Hematopoietic multipotent progenitor cell treated with erythropoietin and hydrocortisone succinate and interleukin-3 and kit ligand, for 8 days (in vitro differentiated cells): Measurements from ENCODE around the gene SSH2.
"Not testable (repeated sequence)": the region's sequence is repeated elsewhere in the genome, so short reads cannot be mapped to it uniquely, and the experiment has no call there.

Source experiments
- DNase-seq: peaks from one replicate; pipeline ENCODE4 v3.0.0-alpha.2; 2015

Gene SSH2

DNA sequence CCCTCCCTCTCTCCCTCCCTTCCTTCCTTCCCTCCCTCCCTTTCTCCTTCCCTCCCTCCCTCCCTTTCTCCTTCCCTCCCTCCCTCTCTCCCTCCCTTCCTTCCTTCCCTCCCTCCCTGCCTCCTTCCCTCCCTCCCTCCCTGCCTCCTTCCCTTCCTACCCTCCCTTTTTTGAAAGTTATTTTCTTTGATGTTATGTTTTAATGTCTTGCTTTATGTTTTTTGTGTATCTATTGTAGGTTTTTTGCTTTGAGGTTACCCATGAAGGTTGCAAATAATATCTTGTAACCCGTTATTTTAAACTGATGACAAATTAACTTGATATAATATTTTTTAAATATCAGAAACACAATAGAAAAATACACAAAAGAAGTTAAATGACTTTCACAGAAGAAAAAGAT lies 96.2 kb downstream of the SSH2 start:
- no peak for DNase-seq

DNA sequence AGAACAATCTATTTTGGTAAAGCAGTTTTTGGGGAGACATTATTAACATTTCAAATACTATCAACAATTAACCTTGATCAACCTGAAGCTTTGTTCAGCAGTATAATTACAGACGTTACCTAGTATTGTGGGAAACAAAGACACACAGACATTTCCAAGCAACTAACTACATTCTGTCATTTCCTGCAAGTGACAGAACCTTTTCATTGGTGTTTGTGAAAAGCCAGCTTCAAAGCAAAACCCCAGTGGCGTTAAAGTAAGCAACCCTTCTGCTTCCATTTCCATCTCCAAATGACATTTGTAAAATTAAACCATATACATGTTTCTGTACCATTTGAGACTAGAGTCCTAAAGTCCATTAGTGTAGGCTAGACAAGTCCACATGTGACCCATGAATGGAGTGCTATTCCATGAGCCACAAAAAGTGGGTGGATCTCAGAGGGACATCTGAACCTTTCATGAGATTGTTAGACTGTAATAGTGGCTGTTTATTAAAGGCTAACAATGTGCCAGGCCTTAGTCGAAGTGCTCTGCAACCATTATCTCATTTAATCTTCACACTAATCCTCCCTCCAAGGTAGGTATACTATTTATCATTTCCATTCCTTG lies 101.2 kb downstream of the SSH2 start:
- no peak for DNase-seq

DNA sequence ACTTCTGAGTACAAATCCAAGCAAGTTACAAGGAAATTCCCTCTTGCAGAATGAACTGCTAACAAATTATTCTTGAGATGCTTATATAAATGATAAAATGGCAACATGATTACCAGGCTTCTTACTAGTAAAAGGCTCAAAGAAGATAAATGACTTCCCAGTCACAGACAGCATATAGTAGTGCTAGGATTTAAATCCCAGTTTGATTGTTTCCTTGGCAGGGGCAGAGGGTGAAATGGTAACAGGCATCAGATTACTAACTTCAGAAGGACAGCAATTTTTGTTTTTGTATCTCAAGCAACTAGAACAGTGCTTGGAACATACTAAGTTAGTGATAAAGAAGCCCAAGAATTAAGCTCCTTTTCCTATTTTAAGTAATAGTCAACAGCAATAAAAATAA lies 102.8 kb downstream of the SSH2 start:
- DNase-seq, result no peak

DNA sequence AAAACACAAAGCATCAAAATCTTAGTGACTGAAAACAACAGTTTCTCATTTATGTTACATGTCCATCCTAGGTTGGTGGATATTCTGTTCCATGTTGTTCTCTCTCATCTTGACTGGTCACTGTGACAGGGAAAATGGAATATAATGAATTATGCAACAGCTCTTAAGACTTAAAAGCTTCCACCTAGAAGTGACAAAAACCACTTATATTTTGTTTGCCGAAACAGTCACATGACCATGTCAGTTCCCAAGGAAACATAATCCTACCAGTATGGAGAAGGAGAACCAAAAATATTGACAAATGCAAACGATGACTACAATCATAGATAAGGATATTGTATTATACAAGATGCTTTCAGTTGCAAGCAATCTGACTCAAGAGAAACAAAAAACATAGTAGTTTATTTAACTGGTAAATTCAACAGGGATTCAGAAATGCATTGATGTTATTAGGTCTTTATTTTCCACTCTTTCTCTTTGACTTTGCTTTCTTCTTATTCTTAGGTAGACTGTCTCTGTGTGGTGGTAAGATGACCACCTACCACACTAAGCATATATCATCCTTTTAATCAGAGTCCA lies 103.8 kb downstream of the SSH2 start:
- no peak for DNase-seq

DNA sequence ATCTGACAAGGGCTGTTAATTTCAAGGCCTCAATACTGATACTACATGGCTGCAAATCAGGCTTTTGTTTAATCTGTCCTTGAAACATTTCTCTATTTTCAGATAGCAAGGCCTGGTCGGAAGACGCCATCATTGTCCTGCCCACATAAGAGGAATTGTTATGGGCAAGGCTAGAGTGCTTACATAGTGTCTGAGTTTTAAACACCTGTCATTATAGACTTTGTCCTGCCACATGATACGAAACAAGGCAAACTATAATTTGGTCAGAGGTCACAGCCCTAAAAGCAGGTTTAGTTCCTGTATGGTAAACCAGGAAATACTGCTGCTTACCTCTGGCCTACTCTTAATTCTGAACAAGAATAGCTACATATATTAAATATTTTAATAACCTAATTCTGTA lies 104.4 kb downstream of the SSH2 start:
- DNase-seq, result peak; percentile 7

DNA sequence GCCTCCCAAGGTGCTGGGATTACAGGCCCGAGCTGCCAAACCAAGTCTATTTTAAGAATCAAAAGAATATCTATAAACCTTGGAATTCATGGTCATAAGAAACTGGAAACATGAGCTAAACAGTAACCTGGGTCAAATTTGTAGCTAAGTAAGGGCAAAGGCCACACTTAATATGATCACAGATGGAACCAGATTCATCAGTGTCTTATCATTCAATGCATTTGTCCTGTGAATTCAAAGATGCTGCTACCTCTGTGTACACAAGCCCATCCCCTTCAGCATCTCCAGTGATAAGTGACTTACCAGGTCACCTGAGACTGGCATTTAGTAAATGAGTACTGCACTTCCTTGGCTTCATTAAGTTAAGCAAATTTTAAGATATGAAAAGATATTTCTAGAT lies 108.1 kb downstream of the SSH2 start:
- no peak for DNase-seq

DNA sequence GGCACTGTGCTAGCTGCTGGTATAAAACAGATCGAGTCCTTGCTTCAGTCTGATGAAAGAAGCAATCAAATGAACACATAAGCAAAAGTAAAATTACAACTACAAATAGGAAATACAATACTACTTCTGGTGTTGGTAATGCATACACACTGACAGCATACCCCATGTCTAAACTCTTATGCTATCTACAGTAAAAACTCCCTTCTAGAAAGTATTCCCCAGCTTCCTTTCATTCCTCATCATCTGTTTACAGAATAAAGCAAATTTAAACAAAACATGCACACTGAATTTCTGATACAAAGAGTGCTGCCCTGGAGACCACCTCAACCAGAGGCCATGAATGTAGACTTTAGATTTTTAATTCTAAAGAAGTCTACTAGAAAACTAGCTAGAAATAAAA lies 109.6 kb downstream of the SSH2 start:
- no peak for DNase-seq

DNA sequence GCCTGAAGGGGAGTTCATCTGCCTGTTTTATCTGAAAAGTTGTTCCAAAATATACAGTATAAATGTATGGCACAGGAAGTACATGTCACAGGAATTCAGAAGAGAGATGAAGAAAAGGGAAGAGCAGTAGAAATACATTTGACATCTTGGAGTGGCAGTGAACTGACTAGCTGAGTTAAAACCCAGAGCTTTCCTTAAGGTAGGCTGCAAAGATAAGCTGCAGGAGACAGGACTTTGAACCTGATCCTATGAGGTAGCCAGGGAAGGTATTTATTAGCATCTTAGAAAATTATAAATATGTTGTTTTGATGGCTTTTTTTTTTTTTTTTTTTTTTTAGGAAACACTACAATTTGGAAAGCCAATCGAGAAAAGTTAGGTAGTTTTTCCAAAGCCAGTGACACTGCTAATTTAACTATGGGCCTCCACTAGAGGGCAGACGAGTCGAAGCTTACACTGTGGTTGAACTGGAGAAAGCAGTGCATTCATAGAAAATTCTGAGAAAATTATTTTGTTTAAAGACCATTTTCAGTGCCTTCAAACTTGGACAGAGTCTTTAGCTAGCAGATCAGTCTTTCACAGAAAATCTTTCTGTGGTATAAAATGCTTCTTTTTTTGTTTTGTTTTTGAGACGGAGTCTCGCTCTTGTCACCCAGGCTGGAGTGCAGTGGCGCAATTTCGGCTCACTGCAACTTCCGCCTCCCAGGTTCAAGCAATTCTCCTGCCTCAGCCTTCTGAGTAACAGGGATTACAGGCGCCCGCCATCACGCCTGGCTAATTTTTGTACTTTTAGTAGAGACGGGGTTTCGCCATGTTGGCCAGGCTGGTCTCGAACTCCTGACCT lies 122.3 kb downstream of the SSH2 start:
- DNase-seq, result peak; percentile 71

DNA sequence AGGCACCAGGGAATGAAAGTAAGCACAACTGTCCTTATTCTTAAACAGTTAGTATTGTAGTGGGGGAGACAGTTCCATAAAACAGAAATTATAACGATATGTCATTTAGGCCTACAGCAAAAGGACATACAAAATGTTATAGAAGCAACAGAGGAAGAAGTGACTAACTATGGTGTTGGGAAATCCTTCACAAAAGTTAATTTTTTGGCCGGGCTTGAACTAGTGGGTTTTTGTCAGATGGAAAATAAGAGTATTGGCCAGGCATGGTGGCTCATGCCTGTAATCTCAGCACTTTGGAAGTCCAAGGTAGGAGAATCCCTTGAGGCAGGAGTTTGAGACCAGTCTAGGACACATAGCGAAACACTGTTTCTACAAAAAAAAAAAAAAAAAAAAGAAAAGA lies 127.8 kb downstream of the SSH2 start:
- no peak for DNase-seq

DNA sequence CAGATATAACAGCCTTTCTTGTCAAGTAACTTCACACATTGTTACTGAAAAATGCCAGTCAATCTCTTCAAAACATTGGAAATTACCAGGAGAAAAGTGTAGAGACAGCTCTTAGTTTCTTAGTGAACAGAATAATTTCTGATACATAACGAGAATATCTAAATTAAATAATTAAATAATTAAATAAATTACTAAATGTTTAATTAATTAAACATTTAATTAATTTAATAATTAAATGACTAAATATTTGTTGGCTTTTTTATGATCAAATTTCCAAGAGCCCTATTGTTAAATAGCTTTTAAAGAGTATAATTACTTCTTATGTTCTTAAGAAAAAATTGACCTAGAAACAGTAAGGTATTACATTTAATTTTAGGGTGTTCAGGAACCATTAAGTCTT lies 129.6 kb downstream of the SSH2 start:
- DNase-seq, result no peak

DNA sequence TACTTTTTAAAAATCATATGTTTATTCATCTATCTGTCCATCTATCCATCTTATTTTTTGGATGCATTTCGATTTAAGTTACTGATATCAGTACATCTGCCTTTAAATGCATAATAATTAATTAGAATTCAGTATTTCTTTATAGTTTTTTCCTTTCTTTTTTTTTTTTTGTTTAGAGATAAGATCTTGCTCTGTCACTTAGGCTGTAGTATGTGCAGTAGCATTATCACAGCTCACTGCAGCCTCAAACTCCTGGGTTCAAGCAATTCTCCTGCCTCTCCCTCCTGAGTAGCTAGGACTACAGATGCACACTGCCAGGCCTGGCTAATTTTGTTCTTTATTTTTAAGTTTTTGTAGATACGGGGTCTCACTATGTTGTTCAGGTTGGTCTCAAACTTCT lies 133.4 kb downstream of the SSH2 start:
- DNase-seq, result no peak

DNA sequence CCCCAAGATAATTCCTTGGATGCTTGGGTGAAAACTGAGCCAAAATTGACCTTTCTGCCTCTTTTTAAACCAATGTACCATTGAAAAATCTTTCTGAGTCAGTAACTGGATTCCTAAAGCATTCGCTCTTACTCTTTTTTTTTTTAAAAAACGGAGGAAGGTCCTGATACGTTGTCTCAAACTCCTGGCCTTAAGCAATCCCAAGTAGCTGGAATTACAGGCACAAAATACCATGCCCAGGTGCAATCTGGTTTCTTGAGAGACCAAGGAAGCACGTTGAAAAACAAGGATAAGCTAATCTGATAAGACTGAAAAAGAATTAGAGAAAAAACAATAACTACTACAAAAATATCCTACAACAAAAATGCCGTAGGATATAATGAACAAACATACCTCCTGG lies 136.5 kb downstream of the SSH2 start:
- DNase-seq, result no peak

DNA sequence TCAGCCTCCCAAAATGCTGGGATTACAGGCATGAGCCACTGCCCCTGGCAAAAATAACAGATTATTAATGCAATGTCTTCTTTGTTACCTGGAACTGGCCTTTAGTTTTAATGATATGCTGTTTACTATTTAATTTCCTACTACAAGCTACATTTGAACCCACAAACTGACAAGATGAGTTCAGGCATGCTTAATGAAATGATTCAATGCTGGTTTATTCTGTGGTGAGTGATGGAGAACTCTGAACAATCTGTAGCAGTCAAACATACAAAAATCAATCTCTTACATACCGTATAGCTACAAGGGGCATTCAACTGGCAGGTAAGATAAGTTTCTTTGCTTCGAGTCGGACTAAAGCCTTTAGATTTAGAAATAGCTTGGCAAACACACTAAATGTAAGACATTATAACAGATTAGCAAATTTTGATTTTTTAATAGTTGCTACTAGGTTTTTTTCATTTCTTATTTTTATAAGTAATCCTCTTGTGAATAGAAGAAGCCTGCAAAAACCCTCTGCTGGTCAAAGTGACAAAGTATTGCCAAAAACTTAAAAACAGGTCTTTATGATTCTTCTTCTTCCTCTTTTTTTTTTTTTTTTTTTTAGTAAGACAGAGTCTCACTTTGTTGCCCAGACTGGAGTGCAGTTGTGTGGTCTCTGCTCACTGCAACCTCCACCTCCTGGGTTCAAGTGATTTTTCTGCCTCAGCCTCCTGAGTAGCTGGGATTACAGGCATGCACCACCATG lies 138.5 kb downstream of the SSH2 start:
- no peak for DNase-seq

DNA sequence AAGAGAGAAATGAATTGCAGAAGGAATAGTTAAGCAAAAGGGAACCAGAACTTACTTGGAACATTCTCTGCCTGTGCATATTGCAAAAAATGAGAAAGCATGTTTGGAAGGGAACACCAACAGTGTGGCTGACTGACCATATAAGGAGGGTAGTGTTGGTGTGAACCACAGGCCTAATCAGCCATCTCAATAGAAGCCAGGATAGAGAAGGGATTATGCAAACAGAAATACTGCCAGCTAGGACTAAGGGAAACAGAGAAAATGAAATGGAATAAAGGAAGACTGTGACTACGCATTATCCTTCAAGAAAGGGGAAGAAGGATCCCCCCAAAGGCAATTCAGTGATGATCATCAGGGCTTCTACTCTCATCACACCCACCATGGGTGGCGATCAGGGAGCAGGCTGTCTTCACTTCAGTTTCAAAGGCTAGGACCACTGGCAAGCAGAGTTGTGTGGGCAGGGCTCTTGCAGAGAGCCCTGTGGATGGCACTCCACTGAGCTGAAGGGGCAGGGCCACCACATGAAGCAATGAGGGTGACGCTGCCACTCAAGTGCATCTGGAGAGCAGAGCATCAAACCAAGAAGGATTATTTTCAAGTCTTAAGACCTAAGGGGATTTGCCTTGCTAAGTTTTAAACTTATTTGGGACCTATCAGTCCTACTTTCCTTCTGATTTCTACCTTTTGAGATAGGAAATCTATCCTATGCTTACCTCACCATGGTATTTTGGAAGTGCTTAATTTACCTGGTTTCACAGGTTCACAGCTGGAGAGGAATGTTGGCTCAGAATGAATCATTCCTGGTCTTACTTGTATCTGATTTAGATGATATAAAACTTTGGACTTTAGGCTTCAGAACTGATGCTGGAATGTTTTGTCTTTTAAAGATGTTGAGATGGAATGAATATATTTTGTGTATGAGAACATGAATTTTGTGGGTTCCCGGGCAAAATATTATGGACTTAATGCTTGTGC lies 140.5 kb downstream of the SSH2 start:
- no peak for DNase-seq

DNA sequence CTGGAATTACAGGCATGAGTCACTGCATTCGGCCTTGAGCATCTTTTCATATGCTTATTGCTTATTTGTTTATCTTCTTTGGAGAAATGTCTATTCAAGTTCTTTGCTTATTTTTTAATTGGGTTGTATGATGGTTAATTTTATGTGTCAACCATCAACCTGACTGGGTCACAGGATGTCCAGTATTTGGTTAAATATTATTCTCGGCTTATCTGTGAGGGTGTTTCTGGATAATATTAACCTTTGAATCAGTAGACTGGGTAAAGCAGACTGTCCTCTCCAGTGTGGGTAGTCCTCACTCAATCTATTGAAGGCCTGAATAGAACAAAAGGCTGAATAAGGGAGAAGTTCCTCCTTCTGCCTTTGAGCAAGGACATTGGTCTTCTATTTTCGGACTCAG lies 142.0 kb downstream of the SSH2 start:
- no peak for DNase-seq

DNA sequence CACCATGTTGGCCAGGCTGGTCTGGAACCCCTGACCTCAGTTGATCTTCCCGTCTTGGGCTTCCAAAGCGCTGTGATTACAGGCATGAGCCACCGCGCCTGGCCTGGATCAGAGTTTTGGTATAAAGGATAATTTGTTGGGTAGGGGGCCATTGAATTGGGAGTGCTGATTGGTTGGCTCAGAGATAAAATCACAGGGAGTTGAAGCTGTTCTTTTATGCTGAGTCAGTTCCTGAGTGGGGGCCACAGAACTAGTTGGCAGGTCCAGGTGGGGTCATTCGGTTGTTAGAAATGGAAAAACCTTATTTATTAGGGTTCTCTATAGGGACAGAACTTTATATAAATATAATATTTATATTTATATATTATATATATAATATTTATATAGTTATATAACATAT lies 147.1 kb downstream of the SSH2 start:
- DNase-seq, result no peak

DNA sequence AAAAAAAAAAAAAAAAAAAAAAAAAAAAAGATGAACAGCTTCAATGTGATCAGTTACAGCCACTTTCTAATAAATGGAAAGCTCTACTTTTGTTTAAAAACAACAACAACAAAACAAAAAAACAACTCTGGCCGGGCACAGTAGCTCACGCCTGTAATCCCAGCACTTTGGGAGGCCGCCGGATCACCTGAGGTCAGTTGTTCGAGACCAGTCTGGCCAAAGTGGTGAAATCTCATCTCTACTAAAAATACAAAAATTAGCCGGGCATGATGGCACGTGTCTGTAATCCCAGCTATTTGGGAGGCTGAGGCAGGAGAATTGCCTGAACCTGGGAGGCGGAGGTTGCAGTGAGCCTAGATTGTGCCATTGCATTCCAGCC lies 150.2 kb downstream of the SSH2 start:
- DNase-seq, result not testable (repeated sequence)

DNA sequence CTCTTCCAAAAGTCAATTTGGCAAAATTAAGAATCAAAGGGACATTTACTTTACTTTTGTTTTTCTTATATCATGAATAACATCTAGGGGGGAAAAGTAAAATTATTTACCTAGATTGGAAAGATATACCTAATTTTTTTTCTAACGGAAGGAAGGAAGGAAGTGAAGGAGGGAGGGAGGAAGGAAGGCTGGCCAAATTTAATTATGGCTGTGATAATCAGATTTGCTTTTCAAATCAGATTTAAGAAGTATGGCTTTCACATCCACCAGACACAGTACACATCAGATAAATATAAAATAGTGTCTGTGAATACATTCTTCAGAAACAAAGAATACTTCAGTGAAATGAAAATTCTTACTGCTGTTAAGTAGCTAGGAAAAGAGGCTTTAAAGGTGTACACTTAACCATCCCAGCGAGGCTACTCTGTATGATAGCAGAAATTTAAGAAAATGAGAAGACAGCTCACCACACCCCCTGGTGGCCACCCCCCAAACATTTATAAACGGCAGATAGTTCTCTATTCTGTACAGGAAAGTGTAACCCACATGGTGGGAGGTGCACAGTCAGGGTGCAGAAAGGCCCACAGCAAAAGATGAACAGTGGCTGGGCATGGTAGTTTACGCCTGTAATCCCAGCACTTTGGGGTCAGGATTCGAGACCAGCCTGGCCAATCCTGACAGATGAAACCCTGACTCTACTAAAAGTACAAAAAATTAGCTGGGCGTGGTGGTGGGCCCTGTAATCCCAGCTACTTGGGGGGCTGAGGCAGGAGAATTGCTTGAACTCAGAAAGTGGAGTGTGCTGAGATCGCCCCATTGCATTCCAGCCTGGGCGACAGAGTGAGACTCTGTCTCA lies 150.8 kb downstream of the SSH2 start:
- DNase-seq, result peak; percentile 68

DNA sequence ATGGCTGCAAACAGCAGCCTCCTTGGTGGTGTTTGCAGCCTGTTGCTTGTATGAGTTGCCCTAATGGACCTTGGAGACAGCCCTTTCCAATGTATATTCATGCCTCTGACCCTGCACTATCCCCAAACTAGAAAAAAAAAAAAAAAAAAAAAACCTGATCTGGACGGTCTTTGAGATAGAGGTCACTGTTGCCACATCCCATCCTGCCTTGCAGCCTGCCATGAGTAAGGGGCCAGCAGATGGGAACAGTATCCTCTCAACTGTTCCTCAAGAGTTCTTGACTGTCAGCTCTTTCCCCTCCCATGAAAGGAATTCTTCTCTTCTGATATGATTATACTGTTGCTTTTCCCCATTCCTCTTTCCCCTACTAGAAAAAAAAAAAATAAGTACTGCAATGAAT lies 152.4 kb downstream of the SSH2 start:
- no peak for DNase-seq

DNA sequence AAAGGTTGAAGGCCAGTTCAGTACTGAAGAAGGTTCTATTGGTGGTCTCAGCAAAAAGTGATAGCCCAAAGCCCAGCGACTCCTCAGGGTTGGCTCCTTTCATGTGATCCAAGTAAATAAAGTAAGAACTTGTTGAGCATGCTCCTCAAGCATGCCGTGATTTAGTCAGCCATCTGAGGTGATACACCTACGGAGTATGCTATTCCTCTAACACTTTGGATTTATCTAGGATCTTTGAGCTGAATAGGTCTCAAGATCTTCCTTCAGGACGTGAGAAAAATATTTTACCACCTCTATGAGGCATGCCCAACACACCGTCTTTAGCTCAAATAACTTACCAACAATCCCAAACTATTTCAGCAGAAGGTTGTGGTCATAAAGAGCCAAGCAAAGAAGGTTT lies 154.0 kb downstream of the SSH2 start:
- DNase-seq, result no peak

DNA sequence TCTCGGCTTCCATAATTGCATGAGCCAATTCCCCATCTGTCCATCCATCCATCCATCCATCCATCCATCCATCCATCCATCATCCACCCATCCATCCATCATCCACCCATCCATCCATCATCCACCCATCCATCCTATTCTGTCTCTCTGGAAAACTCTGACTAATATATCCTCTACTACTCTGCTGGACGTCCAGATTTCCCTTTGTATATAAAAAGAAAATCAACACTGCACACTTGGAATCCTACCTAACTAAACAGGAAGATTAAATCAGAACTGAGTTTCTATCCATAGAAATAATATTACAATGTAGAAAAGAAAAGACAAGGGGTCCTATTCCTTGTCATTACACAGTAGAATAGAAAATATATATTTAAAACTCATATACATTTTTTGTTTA lies 157.0 kb downstream of the SSH2 start:
- no peak for DNase-seq

DNA sequence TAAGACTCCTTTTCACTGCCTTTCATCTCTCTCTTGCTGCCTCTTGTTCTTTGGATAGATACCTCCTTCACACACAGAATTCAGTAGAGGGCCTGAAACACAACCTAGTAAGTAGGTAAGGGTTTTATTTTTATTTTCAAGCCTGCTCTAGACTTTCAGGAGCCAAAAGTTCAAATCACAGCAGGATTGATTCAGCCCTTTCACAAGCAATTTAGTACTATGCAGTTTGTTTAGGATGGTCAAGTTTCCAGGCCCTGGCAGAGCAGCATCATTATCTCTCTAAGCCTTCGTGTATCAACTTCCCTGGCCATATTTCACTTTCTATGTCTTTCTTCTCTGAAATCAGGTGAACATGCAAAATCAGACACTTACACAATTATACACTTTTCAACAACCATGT lies 158.5 kb downstream of the SSH2 start:
- DNase-seq, result no peak
